Activated gamma-delta T cell treated with Interleukin-2 at 50 U/mL for 16 hours (primary cell): ENCODE results near the gene LTB.

Experiments
- DNase-seq: peaks from one replicate; pipeline ENCODE4 v3.0.0-alpha.2; 2020

LTB gene

GRCh38 chr6:31575335-31575901 is 6.8 kb downstream of the LTB start, which contains the start of gene TNF:
TNF (plus strand) TSS chr6:31575565; CDS start chr6:31575742, 177 bp downstream.
- peak; percentile 54 for DNase-seq

- DNase-seq = no peak
Observed at GRCh38 chr6:31574106-31575061, 7.8 kb downstream of the LTB start.

- DNase-seq = no peak
Observed at GRCh38 chr6:31573239-31574105, 8.8 kb downstream of the LTB start.

DNA sequence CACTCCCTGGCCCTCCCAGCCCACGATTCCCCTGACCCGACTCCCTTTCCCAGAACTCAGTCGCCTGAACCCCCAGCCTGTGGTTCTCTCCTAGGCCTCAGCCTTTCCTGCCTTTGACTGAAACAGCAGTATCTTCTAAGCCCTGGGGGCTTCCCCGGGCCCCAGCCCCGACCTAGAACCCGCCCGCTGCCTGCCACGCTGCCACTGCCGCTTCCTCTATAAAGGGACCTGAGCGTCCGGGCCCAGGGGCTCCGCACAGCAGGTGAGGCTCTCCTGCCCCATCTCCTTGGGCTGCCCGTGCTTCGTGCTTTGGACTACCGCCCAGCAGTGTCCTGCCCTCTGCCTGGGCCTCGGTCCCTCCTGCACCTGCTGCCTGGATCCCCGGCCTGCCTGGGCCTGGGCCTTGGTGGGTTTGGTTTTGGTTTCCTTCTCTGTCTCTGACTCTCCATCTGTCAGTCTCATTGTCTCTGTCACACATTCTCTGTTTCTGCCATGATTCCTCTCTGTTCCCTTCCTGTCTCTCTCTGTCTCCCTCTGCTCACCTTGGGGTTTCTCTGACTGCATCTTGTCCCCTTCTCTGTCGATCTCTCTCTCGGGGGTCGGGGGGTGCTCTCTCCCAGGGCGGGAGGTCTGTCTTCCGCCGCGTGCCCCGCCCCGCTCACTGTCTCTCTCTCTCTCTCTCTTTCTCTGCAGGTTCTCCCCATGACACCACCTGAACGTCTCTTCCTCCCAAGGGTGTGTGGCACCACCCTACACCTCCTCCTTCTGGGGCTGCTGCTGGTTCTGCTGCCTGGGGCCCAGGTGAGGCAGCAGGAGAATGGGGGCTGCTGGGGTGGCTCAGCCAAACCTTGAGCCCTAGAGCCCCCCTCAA is 9.9 kb downstream of the LTB start, which contains the start of gene LTA:
TSS of gene LTA (plus strand) at position 249 of the 871 bp plus-strand sequence. CDS start at position 703, 454 bp downstream.
- peak; percentile 68 for DNase-seq

DNA sequence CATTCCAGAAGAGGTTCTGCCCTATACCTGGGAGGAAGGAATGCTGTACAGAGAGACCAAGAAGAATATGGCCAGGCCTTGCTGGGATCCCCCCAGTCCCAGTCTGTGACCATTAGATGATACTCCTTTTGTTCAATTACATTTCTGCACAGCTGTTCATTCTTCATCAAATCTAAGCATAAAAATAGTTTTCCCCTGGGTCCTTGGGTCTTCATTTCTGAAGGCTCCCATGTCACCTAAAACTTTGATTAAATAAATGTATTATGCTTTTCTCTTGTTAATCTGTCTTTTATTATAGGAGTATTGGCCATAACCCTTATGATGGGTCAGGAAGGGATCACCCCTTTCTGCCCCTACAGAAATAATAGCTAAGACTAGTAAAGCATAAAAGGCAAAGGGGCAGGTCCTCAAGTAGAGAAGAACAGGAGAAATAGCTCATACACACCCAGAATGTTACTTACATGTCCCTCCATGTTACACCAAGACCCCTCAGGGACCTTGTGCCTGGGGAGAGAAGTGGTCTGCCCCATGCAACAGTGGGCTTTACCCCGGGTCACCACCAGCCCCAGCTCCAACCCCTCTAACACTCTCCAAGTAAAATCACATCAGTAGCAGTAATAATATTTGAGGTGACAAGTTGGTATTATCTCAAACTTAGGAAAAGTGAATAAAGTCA is 12.2 kb downstream of the LTB start:
- DNase-seq = no peak

GRCh38 chr6:31568537-31568961 is 13.7 kb downstream of the LTB start:
- peak; percentile 52 for DNase-seq

DNA sequence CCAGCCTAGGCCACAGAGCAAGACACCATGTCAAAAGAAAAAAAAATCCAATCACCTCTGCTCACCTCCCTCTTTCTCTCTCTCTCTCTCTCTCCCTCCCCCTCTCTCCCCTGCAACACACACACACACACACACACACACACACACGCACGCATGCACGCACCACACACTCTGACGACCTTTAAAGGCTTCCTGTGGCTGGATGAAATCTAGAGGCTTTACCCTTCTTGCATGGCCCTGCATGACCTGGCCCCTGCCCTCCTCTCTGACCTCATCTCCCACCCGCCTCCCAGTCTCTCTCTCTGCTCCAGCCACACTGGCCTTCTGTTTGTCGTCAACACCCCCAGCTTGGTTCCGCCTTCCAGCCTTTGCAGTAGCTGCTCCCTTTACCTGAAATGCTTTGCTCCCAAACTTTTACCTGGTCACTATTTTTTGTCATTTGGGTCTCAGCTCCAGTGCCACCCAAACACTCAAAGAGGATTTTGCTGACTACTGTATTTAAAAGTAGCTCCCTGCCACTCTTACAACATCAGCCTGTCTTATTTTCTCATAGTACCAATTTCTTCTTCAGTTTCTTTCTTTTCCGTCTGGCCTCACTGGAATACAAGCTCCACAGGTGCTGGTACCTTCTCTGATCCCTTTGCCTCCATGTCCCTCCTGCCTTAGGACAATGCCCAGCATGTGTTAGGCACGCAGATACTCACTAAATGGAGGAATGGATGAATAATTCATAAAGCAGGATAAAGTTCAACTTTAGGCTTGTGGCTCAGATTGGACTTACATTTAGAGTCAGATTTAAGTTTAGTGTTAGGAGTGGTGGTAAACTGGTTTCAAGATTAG is 14.5 kb downstream of the LTB start:
- no peak for DNase-seq

- DNase-seq = no peak
Observed at GRCh38 chr6:31560697-31561058, 21.5 kb downstream of the LTB start.

- DNase-seq = peak; percentile 60
Observed at GRCh38 chr6:31559958-31560696, 22.1 kb downstream of the LTB start.

DNA sequence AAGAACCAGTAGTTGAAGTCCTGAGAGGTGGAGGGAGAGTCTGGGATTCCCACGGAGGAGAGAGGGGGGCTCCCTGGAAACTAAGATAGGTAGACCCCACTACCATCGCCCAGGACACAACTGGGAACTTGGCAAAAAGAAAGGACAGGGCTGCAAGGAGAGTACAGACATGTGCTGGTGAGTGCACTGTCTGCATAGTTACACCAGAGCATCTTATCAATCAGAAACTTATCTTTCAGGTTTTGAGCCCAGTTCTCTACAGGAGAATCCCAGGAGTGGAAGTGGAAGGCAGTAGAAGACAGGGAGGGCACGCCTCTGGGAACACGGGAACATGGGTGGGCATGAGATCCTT is 22.6 kb downstream of the LTB start:
- no peak for DNase-seq

DNA sequence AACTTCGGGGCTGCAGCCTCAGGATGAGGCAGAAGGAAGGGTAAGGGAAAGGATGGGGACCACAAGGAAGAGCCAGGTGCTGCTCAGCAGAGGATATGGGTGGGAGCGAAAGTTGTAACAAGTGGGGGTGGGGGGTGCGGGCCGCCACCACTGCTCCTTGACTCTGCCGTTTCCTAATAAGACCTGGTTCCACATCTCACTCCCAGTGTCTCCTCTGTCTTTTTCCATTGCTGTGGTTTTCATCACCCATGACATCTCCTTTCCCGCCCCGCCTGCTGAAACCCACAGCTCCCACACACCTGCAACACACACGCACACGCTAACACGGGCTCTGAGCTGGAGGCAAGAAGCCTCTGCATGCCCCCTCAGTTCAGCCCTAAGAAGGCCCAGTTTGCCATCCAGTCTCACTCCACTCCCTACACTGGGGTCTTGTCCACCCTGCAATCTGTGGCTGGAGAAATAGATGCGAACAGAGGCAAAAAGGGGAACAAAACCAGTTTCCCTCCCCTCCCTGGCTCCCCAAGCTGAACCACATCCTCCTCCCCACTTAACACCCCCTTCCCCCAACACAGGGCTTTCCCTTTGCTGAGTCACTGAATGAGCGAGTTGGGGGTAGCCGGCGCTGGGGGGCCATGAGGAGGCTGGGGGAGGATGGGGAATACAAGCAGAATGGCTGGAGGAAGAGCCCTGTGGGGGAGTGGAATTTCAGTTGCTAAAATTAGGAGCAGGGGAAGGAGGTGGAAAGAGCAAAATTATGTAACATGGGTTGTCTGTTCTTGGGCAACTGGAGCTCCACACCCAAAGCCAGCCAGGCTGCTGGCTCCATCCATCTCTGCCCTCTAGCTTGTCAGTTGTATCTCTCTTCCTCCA is 23.4 kb downstream of the LTB start:
- DNase-seq = peak; percentile 67

DNA sequence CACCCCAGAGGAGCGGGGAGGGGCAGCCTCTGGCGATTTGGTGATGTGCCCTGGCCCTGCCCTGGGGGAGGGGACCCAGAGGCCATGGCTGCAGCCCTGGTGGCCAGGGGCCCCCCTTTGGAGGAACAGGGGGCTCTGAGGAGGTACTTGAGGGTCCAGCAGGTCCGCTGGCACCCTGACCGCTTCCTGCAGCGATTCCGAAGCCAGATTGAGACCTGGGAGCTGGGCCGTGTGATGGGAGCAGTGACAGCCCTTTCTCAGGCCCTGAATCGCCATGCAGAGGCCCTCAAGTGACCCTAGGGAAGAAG is 24.0 kb downstream of the LTB start:
- no peak for DNase-seq

DNA sequence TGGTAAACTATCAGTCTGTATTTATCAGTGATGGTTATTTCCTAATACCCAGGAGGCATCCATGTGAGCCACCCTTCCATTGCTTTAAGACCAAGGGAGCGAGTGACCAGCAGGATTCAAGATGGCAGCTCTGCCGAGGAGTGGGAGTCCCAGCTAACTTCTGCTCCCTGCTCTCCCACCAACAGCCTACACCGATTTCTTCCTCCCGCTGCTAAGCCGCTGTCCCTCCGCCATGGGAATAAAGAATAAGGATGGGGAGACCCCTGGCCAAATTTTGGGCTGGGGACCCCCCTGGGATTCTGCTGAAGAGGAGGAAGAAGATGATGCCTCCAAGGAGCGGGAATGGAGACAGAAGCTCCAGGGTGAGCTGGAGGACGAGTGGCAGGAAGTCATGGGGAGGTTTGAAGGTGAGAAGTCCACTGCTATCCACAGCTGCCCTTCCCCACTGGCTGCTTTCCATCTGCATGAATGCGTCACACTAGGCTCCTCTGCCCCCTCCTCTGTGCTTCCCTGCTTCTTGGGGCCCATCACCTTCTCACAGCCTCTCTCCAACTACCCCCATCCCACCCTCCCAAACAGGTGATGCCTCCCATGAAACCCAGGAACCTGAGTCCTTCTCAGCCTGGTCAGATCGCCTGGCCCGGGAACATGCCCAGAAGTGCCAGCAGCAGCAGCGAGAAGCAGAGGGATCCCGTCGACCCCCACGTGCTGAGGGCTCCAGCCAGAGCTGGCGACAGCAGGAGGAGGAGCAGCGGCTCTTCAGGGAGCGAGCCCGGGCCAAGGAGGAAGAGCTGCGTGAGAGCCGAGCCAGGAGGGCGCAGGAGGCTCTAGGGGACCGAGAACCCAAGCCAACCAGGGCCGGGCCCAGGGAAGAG is 24.5 kb downstream of the LTB start:
- DNase-seq = no peak

- DNase-seq = no peak
Observed at GRCh38 chr6:31556307-31556706, 25.9 kb downstream of the LTB start.

DNA sequence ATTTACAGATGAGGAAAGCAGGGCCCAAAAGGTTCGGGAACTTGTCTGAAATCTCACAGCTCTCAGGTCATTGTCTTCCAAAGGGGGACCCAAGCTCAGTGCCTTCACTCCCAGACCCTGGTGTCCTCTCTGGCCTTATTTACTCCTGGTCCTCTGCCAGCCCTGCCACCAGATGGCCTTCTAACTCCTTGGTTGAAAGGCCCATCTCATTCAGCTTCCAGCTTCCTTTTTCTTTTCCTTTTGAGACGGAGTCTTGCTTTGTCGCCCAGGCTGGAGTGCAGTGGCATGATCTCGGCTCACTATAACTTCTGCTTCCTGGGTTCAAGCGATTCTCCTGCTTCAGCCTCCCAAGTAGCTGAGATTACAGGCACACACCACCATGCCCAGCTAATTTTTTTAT is 30.9 kb downstream of the LTB start:
- DNase-seq = peak; percentile 65

DNA sequence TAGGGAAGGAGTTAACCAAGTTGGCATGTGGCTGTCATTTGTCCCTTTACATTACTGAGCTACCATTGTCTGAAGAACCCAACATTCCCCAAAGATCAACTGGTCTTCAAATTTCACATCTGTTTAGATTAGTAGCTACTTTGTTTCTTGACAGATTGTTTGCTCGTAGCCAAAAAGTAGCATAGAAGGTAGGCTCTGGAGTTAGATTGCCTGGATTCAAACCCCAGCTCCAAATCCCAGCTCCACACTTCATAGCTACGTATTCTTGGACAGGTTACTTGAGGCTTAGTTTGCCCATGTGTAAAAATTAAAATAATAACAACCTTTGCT is 33.7 kb downstream of the LTB start:
- DNase-seq = no peak

DNA sequence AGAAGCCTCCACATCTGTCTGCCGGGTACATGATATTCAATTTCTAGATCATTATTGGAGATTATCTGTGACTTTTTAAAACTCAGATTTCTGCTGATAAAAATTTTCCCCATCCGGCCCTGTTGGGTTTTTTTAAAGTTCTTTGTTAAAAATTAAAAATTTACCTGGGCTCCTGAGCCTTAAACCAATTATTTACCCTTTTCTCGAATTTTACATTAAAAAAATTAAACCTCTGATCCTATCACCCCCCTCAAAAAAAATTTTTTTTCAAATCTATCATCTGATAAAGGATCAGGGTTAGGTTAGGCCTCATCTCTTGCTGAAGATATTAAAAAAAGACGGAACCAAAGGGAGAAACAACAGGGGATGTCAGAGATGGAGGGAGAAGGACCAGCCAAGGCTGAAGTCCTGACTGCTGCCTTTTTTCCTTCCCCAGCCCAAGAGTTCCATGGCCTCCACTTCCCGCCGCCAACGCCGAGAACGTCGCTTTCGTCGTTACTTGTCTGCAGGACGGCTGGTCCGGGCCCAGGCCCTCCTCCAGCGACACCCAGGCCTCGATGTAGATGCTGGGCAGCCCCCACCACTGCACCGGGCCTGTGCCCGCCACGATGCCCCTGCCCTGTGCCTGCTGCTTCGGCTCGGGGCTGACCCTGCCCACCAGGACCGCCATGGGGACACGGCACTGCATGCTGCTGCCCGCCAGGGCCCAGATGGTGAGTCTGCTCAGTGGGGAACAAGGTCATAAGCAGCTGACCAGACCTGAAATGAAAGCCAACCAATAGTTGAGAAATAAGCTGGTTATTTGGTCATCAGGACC is 34.3 kb downstream of the LTB start:
- no peak for DNase-seq
